ENCODE data around the gene EMD.

EMD gene

DNA sequence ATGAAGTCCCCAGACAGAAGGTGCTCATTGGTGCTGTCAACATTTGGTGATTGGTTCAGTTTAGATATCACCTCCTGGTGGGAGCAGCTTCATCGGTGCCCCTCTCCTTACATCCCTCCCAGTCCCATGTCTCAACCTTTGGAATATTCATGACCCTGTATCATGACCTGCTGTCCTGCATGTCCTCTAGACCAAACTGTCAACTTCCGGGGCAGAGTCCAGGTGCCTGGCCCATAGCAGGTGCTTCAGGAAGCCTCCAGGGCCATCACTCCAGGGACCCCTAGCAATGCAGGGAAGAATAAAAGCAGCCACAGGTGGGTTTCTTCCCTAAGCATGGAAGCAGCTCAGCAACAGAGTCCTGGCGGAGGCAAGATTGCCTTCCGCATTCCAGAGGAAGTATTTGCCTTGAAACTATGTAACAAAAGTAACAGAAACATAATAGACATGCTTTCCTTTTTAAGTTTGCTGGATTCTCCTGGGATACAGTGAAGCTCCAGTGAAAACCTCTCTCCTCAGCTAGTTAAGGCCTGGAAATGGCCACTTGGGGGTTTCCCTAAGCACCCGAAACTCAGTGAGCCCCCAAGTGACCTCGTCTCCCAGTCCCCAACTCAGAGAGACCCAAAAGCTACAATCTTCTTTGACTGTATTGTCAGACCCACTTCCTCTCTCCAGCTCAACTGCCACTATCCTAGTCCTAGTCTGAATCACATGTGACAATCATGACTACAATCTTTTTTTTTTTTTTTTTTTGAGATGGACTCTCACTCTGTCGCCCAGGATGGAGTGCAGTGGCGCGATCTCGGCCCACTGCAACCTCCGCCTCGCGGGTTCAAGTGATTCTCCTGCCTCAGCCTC, 48.0 kb downstream of the EMD start:
- peak; percentile 16 for DNase-seq

DNA sequence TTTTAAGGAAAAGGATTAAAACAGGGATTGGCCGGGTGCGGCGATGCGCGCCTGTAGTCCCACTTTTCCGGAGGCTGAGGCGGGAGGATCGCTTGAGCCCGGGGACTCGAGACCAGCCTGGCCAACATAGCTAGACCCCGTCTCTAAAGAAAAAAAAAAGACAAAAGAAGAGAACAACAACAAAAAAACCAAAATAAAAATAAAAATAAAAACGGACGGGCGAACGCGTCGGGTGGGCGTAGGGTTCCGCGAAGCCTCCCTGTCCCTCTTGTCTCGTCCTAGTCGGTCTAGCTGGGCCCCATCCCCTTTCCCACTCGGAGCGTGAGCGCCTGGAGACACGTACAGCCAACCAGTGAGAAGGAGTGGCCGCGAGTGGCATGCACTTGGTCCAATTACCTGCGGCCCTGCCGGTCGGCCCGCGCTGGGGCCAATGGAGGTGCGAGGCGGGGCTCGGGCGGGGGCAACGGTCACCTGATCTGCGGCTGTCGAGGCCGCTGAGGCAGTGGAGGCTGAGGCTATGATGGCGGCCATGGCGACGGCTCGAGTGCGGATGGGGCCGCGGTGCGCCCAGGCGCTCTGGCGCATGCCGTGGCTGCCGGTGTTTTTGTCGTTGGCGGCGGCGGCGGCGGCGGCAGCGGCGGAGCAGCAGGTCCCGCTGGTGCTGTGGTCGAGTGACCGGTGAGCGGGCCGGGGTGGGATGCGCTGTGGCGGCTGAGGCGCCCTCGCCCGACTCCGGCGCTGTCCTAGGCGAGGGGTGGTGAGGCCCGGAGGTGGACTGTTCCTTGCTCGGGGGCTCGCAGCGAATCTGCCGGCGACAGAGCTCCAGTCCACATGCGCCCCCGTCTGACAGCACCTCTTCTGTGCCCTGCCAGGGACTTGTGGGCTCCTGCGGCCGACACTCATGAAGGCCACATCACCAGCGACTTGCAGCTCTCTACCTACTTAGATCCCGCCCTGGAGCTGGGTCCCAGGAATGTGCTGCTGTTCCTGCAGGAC, 49.4 kb downstream of the EMD start, which contains the start of gene ATP6AP1:
TSS of gene ATP6AP1 (plus strand) at position 502 of the 996 bp plus-strand sequence. CDS start at position 518, 16 bp downstream.
- peak; percentile 95 for DNase-seq

DNA sequence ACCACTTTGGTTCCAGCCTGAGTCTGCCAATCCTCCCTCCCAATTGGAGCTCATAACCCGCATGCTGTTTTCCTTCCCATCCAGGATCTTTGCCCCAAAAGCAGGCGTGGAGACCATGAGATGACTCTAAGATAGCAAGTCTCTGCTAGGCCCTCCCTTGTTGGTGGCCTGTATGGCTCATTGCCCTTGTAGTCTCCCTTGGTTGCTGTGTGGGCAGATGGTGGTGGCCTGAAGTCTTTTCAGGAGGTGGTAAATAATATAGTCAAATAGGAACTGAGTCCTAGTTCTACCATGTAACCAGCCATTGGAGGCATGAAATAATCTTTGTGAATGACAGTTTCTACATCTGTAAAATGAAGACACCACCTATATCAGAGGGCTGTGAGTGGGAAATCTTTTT, 50.6 kb downstream of the EMD start:
- peak; percentile 12 for DNase-seq

DNA sequence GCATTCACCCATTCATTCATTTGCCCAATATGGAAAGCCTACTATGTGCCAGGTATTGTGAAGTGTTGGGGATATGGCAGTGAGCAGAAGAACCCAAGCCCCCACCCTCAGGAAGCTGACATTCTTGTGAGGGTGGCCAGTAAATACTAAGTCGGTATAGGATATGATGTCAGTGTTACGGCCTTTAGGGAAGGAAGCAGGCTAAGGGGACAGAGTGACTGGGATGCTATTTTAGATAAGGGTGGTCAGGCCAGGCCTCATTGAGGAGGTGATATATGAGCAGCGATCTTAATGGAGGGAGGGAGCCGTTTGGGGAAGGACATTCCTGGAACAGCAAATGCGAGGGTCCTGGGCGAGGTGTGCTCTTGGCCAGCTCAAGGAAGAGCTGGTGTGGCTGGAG, 51.4 kb downstream of the EMD start:
- DNase-seq: no peak

DNA sequence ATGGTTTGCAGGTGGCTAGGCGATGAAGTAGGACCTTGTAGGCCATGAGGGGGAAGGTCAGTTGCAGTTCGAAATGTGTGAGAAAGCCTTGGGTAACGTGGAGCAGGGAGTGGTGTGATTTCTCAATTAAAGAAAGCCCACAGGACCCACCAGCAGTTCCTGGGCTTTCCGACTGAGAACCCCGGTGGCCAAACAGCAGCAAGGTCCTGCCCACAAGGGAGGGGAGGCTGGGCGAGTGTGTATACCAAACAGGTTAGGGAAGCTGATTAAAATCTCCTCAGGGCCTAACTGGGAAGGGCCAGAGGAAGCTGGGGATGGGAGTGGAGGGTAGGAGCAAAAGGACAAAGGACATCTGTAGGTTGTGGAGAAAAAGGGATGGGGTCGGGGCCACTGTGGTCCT, 51.8 kb downstream of the EMD start:
- no peak for DNase-seq

Measured in left hindlimb (tissue), 1 donor.